H1 (cell line): ENCODE data around the gene INA. TPM values are rescaled to one million over a fixed set of nuclear protein-coding genes. Genes with fewer than 3 reads are reported as not detected.
A peak's percentile ranks its signal among the peaks of the same experiment; 100 is the strongest.

Experiments
- BACH1 ChIP-seq: IDR thresholded peaks from 2 replicates; pipeline ENCODE4 v1.6.1; 2012; ENCODE audit warnings: low read length, improper control_type of control experiment
- BCL11A ChIP-seq, 2 experiments: IDR thresholded peaks; one replicate each; pipeline ENCODE4 v1.6.1; 2011; ENCODE audit warnings: low read depth in 2 of 2, low read length in 2 of 2, mild to moderate bottlenecking in 2 of 2
- CBX5 ChIP-seq: fragments of 300-800, 300-1000 bp; sonication (generic); IDR thresholded peaks from 2 replicates; pipeline ENCODE4 v1.7.1; 2016; ENCODE audit warnings: antibody characterized with exemption, low read length, low read depth
- CEBPB ChIP-seq: IDR thresholded peaks from 2 replicates; pipeline ENCODE4 v1.6.1; 2012; ENCODE audit warnings: low read depth, low read length
- CTBP2 ChIP-seq: IDR thresholded peaks from 2 replicates; pipeline ENCODE4 v1.7.0; 2011; ENCODE audit warnings: borderline replicate concordance, mild to moderate bottlenecking, moderate library complexity, mixed read lengths, low read length; ENCODE audit not compliant: insufficient read depth, insufficient read length
- JUND ChIP-seq: IDR thresholded peaks from 2 replicates; pipeline ENCODE4 v1.6.1; 2011; ENCODE audit warnings: mild to moderate bottlenecking, improper control_type of control experiment, low read length
- KDM4A ChIP-seq: IDR thresholded peaks from one replicate; pipeline ENCODE4 v1.7.1; 2012; ENCODE audit warnings: low read depth, mild to moderate bottlenecking, moderate library complexity, low read length, inconsistent platforms; ENCODE audit not compliant: severe bottlenecking
- KDM5A ChIP-seq: fragments of 200-600 bp; IDR thresholded peaks from 2 replicates; pipeline ENCODE4 v1.7.1; 2012; ENCODE audit warnings: mild to moderate bottlenecking, low read length, inconsistent platforms, mixed read lengths
- POLR2A ChIP-seq, 2 experiments: IDR thresholded peaks; 1 replicate in 1 of 2; 2 replicates in 1 of 2; pipeline ENCODE4 v1.6.1; 2011; ENCODE audit warnings: low read depth in 2 of 2, low read length in 2 of 2, mild to moderate bottlenecking in 2 of 2; ENCODE audit errors: control extremely low read depth in 1 of 2
- SIRT6 ChIP-seq: IDR thresholded peaks from one replicate; pipeline ENCODE4 v1.7.1; 2012; ENCODE audit warnings: low read length, inconsistent platforms
- TEAD4 ChIP-seq: IDR thresholded peaks from 2 replicates; pipeline ENCODE4 v1.6.1; 2012; ENCODE audit warnings: low read depth, low read length, inconsistent platforms, mixed read lengths
- YY1 ChIP-seq: IDR thresholded peaks from 2 replicates; pipeline ENCODE4 v1.6.1; 2011; ENCODE audit warnings: low read depth, mild to moderate bottlenecking, low read length
- polyA plus RNA-seq, 7 experiments: library from polyadenylated mRNA; depleted of rRNA in 3 of 7; stranded (reverse) in 5 of 7; unstranded in 2 of 7; fragments of >200 nt in 5 of 7; fragments of 200-250 nt in 2 of 7; gene quantifications; 1 replicate in 5 of 7; 2 replicates in 1 of 7; 4 replicates in 1 of 7; pipeline versions ENCODE4 v1.2.1 to v1.2.3, GENCODE V29; 2011 to 2013; ENCODE audit warnings: missing spikeins in 2 of 7, mixed read lengths in 2 of 7
- total RNA-seq: library from RNA; stranded (reverse); fragmentation: NEBNext Ultra II Directional; extraction: Animal tissue kit (Norgen Biotek cat#: 25700); gene quantifications from 2 replicates; pipeline ENCODE4 v1.2.1, GENCODE V29; 2021
- TF ChIP-seq, protein P1 (sequence below): IDR thresholded peaks from 2 replicates; pipeline ENCODE4 v1.6.1; 2012; ENCODE audit warnings: inconsistent platforms
- TF ChIP-seq, protein P2 (sequence below): IDR thresholded peaks from 2 replicates; pipeline ENCODE4 v1.6.1; 2012; ENCODE audit warnings: low read length, inconsistent platforms
- TF ChIP-seq, protein P3 (sequence below): IDR thresholded peaks from 2 replicates; pipeline ENCODE4 v1.6.1; 2011; ENCODE audit warnings: low read depth, mild to moderate bottlenecking, low read length; ENCODE audit not compliant: insufficient read depth
- TF ChIP-seq, protein P4 (sequence below), 3 experiments: IDR thresholded peaks; 1 replicate in 2 of 3; 2 replicates in 1 of 3; pipeline versions ENCODE4 v1.5.1 to v1.6.1; 2011; ENCODE audit warnings: low read length in 3 of 3, mild to moderate bottlenecking in 3 of 3, inconsistent platforms in 2 of 3, low read depth in 1 of 3, moderate library complexity in 1 of 3; ENCODE audit not compliant: insufficient read depth in 1 of 3; ENCODE audit errors: control extremely low read depth in 1 of 3

Gene INA
- total and polyA plus RNA-seq, 2 of the 8 experiments (the other 6 are each of a cell fraction or from before 2014, with no cell fraction given) = 17.1 to 18.1 TPM

DNA sequence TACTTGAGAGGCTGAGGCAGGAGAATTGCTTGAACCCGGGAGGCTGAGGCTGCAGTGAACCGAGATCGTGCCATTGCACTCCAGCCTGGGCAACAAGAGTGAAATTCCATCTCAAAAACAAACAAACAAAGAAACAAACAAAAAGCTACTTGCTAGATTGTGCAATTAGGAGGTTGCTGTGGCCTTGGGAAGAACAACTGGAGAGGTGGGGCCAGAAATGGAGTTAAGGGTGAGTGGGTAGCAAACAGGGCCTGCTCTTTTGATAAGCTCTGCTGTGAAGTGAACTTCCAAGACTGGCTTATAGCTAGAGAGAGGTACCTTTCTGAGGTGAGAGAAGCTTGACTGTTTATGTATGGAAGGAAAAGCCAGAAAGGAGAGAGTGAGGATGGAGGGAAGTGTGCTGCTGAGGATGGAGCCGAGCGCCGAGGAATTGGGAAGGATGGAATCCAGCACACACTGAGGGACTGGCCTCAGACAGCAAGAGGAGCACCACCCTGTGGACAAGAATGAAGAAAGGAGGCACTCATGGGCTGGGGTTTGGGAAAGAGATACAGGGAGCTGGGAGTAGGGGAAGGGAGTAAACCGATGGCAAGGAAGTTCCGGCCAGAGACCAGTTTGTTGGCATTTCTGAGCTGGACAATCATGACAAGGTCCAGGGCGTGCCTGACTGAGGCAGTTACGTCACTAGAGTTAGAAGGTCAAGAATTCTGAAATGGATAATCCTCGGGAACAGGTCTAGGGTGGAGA is 38.3 kb upstream of the INA start (continued):
- no peak for TF ChIP-seq KDM5A
- TF ChIP-seq SIRT6 = no peak
- TF ChIP-seq, protein P1, sequence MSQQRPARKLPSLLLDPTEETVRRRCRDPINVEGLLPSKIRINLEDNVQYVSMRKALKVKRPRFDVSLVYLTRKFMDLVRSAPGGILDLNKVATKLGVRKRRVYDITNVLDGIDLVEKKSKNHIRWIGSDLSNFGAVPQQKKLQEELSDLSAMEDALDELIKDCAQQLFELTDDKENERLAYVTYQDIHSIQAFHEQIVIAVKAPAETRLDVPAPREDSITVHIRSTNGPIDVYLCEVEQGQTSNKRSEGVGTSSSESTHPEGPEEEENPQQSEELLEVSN = no peak
- peak; percentile 51; the same call in 1 of the 2 replicates for TF ChIP-seq TEAD4
- TF ChIP-seq JUND = no peak
- no peak for TF ChIP-seq POLR2A (IDR thresholded peaks at IDR 0.05; ENCODE audit: control extremely low read depth in 1 of 2, low read depth in 2 of 2, low read length in 2 of 2)
- no peak for TF ChIP-seq BCL11A (IDR thresholded peaks at IDR 0.05; ENCODE audit: low read depth in 2 of 2, low read length in 2 of 2)
- no peak for TF ChIP-seq BACH1
- TF ChIP-seq CTBP2 = no peak
- TF ChIP-seq, protein P2, sequence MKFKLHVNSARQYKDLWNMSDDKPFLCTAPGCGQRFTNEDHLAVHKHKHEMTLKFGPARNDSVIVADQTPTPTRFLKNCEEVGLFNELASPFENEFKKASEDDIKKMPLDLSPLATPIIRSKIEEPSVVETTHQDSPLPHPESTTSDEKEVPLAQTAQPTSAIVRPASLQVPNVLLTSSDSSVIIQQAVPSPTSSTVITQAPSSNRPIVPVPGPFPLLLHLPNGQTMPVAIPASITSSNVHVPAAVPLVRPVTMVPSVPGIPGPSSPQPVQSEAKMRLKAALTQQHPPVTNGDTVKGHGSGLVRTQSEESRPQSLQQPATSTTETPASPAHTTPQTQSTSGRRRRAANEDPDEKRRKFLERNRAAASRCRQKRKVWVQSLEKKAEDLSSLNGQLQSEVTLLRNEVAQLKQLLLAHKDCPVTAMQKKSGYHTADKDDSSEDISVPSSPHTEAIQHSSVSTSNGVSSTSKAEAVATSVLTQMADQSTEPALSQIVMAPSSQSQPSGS = no peak
- TF ChIP-seq CBX5 = no peak
- 0 out of 2 replicates have a peak, but pooled peaks have one; percentile 31 for TF ChIP-seq YY1
- TF ChIP-seq CEBPB = no peak
- TF ChIP-seq KDM4A = no peak
- TF ChIP-seq, protein P3, sequence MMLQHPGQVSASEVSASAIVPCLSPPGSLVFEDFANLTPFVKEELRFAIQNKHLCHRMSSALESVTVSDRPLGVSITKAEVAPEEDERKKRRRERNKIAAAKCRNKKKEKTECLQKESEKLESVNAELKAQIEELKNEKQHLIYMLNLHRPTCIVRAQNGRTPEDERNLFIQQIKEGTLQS = no peak
- TF ChIP-seq, protein P4, sequence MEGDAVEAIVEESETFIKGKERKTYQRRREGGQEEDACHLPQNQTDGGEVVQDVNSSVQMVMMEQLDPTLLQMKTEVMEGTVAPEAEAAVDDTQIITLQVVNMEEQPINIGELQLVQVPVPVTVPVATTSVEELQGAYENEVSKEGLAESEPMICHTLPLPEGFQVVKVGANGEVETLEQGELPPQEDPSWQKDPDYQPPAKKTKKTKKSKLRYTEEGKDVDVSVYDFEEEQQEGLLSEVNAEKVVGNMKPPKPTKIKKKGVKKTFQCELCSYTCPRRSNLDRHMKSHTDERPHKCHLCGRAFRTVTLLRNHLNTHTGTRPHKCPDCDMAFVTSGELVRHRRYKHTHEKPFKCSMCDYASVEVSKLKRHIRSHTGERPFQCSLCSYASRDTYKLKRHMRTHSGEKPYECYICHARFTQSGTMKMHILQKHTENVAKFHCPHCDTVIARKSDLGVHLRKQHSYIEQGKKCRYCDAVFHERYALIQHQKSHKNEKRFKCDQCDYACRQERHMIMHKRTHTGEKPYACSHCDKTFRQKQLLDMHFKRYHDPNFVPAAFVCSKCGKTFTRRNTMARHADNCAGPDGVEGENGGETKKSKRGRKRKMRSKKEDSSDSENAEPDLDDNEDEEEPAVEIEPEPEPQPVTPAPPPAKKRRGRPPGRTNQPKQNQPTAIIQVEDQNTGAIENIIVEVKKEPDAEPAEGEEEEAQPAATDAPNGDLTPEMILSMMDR (IDR thresholded peaks at IDR 0.05; ENCODE audit: control extremely low read depth in 1 of 3, insufficient read depth in 1 of 3, low read depth in 1 of 3, low read length in 3 of 3) = peak; percentile 54 to 78 (median 65)
